Measurements from ENCODE around the gene PRELID2.
A peak's percentile ranks its signal among the peaks of the same experiment; 100 is the strongest.
"Not testable (repeated sequence)": the region's sequence is repeated elsewhere in the genome, so short reads cannot be mapped to it uniquely, and the experiment has no call there.

The PRELID2 gene

GRCh38 chr5:145834917-145835847 is at the start of gene PRELID2:
TSS of gene PRELID2 (minus strand) at chr5:145835342. CDS start at chr5:145835251, 91 bp downstream.
- peak; percentile 88 for DNase-seq

- DNase-seq, result no peak
Measured at GRCh38 chr5:145874765-145875164, 39.6 kb upstream of the PRELID2 start.

DNA sequence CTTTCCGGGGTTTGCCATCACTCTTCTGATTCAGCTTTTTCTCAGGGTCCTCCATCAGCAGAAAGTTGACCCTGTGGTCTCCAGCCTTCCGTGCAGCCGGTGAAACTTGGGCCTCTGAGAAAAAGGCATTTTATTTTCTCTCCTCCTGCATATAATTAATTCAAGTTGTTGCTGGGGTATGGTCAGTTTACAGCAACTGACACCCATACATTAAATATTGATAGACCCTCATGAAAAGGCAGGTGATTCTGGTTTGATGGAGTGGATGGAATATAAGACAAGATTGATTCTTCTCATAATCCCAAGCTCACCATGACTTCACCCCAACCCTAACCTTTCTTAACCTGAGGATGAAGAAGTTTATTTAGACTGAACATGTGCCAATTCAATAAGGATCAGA is 37.8 kb upstream of the PRELID2 start, which contains the start of gene GRXCR2:
Gene GRXCR2, minus strand, starts transcription at position 101 of the 400 bp plus-strand sequence. Its CDS starts 46 bp downstream, at position 55.
- DNase-seq, result no peak

GRCh38 chr5:145872486-145872885 is 37.3 kb upstream of the PRELID2 start:
- DNase-seq, result no peak

DNA sequence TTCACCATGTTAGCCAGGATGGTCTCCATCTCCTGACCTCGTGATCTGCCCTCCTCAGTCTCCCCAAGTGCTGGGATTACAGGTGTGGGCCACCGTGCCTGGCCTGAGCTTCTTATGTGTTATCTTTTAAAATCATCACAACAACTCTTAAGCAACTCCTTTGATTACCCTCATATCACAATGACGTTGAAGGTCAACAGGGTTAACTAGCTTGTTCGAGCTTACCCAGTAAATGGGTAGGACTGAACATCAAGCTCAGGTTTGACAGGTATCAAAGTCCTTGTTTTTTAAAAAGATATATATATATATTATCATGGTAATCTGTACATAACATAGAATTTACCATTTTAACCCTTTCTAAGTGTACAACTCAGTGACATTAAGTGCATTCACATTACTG is 34.6 kb upstream of the PRELID2 start:
- no peak for DNase-seq

DNA sequence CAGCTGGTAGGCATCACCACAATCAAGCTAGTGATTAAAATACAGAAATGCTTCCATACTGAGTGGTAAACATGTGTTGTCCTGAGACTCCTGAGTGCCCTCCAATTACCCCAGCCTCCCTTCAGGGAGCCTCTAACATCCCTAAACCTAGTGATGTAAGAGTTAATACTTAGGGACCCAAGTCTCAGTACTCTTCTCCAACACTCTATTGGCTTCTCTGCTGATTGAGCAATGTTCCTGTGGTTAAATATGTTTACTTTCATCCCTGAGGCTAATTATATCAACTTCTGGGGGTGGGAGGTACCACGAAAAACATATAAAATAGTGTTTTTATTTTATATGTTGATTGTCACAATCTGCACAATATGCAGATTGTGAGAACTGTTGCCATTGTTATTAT is 32.7 kb upstream of the PRELID2 start:
- DNase-seq, result no peak

DNA sequence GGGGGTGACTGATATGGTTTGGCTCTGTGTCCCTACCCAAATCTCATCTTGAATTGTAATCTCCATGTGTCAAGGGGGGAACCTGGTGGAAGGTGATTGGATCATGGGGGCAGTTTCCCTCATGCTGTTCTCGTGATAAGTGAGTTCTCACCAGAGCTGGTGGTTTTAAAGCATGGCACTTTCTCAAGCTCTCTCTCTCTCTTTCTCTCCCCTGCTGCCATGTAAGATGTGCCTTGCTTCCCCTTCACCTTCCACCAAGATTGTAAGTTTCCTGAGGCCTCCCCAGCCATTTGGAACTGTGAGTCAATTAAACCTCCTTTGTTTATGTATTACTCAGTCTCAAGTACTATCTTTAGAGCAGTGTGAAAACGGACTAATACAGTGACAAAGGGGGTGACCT is 29.3 kb upstream of the PRELID2 start:
- DNase-seq, result not testable (repeated sequence)

DNA sequence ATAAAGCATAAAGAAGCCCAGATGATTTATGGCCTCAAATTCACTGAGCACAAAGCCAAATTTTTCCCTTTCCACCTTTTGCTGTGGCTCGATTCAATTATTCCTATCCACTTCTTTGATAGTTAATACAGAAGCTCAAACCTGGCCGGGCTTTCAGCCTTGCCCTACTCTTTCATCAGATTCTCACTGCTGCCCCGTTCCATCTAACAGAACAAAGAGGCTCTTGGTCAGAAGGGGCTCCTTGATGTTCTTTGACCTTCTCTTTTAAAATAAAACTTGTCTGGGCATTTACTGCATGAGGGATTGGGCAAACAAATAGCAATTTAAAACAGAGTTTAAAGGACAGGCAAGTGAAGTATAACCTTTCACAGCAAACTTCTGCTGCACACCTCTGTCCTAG is 27.9 kb upstream of the PRELID2 start:
- DNase-seq, result no peak

DNA sequence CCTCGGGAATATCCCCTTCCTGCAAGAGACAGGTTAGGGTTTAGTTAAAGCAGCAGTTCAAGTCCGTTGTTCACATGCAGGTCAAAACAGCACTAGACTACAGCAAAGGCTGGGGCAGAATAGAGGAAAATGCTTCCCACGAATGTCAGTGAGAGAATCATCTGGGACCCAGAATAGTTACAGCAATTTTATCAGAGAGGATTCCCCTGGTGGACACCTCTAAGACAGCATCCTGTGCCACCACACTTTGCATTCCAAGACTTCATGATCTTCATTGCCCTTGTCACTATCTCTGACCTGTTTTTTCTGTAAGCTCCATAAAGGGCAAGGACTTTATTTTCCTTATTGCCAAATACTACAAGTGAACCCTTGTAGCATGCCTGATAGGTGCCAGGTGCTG is 24.8 kb upstream of the PRELID2 start:
- no peak for DNase-seq

- DNase-seq, result no peak
Measured at GRCh38 chr5:145859453-145859852, 24.3 kb upstream of the PRELID2 start.

DNA sequence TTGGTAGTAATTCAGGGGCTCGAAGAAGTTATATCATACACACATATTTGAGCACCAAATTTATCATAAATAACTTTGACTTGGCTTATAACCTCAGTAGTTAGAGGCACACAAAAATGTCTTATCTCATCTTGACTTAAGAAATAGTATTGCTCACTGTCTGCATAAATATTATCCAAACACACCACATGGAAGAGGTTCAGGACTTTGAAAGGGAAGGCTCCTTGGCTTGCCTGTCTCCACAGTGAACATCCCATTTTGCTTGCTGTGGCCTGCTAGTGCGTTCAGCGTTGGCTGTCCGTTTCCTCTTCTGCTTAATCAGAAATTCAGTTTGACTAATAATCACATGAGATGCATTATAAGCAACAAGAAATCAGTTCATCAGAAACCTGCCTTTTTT is 23.8 kb upstream of the PRELID2 start:
- no peak for DNase-seq

DNA sequence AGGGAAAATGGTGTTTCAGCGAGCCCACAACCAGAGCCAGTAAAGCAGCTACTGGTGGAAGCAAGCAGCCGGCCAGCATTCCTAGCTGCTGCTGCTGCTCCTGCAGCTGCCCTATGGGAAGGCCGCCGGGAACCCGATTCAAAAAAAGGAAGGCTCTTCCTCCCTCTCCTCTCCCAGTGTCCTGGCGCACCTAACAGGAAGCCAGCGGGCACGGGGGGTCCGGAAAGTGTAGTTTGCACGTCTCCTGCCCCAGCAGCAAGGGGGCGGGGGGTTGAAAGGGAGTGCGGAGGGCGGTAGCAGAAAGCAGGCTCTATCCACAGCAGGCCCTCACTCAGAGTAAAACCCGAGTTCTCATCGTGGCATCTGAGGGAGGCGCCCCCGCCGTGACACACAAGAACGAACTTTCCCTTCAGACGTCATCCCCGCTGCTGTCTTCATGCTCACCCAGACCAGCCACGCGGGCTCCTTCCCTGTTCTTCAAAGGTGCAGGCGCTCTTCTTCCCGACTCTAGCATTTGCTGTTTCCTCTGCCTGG is 21.2 kb upstream of the PRELID2 start:
- peak; percentile 62 for DNase-seq

DNA sequence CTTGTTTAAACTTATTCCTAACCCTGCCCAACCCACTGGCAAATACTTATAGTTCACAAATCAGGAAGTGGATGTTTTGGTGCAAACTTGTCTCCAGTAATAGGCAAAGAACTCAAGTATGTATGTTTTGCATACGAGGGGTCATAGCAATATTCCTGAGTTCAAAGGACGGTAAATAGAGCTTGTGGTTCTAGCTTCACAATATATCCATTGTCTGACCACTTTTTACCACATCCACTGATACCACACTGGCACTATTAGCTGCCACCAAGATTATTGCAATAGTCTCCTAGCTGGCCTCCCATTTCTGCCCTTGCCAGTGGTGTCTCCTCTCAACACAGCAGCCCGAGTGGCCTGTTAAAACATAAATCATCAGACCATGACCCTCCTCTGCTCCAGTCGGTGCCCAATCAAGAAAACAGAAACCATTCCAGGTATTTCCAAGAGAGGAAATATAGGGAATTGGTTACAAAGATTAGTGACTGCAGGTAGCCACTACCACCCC is 20.7 kb upstream of the PRELID2 start:
- DNase-seq, result no peak

DNA sequence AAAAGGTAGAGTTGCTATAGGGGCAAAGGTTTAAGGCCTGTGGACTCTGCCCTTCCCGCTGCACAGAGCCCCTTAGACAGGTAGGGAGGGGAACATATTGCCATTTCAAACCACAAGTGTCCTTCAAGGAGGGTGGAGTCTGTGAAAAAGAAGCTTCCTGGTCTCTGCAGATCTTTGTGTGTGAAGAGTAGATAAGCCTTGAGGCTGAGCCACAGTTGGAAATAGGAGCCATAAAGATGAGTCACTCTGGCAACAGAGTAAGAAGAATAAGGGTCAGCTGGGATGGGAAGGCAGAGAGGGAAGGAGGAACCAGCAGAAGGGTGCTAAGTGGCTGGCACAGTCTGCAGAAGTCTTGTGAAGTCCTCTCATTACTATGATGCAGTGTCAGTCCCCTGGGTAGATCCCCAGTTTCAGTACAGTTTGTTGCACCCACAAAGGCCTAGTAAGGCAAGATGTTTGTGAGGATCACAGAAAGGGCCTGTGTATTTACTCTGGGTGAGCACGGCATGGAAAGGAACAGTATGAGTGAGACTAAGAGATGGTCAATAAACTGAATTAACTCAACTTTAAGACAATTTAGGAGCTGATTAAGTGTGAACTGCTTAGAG is 19.6 kb upstream of the PRELID2 start:
- DNase-seq, result peak; percentile 76

DNA sequence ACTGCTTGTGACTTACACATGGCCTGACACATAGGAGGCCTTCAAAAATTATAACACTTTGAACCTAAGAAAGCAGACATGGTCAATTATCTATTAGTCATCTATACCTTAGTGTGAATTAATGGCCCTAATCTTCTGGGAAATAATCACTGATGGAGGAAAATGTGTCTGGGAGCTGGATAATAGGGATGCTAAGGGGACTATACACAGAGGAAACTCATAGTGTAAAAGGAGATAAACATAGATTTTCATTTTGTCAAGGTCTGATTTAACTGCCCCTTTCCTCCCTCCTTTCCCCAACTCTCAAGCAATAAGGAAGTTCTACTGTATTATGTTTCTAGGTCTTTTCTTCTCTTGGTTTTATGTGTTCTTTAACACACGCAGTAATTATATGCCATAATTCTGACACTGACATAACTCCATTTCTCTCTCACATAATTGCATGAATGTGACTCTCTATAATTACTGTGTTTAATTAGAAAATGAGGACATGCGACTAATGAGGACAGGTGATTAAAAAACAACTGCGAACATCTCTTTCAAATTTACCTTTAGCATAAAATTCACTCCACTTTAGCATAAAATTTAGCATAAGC is 18.7 kb upstream of the PRELID2 start:
- no peak for DNase-seq

GRCh38 chr5:145852990-145853389 is 17.8 kb upstream of the PRELID2 start:
- no peak for DNase-seq

DNA sequence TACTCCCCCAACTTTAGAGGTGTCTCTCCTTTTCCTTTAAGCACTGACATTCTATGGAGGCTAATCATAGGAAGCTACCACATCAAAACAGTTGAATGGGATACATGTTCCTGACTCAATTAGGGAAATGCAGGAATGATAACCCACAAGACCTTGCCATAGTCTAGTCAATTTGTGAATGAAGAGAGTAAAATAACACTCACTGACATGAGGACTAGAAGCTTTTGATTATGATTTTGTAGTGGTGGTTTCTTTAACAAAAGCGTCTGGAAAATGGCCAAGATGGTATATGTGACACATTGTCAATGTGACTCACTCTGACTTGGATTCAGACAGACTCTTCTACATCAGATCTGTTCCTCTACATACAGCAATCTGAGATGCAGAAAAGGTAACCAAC is 13.7 kb upstream of the PRELID2 start:
- peak; percentile 65 for DNase-seq

- peak; percentile 80 for DNase-seq
Measured at GRCh38 chr5:145847499-145848497, 12.7 kb upstream of the PRELID2 start.

GRCh38 chr5:145846081-145846480 is 10.9 kb upstream of the PRELID2 start:
- no peak for DNase-seq

GRCh38 chr5:145841299-145841698 is 6.2 kb upstream of the PRELID2 start:
- no peak for DNase-seq

DNA sequence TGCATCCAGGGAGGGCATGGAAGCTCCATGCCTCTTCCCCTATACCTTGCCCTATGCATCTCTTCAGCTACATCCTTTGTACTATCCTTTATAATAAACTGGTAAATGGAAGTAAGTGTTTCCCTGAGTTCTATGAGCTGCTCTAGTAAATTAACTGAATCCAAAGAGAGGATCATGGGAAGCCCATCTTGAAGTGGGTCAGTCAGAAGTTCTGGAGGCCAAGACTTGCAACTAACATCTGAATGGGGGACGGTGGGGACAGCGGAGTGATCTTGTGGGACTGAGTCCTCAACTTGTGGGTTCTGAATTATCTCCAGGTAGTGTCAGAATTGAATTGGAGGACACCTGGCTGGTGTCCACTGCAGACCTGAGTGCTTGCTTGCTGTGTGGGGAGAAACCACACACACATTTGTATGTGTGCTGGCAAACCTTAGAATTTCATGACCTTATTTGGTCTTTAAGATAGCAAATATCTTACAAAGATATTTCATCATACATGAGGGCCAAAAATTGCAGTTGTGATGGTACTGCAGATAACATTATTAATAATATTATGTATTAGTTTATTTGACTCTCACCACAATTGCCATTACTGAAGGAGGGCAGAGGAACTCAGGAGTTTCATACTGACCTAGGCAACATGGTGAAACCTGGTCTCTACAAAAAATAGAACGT is 5.5 kb upstream of the PRELID2 start:
- no peak for DNase-seq
